Body of pancreas (tissue), 4 donors: Measurements from ENCODE around the gene PKLR.

ENCODE experiments used
- CTCF ChIP-seq, 7 experiments: fragments of 450-650 bp in 4 of 7; fragments of 200-600 bp in 3 of 7; sonication (generic) in 3 of 7; IDR thresholded peaks; one replicate each; pipeline ENCODE4 v1.5.1; 2016 to 2019; ENCODE audit warnings: antibody characterized with exemption in 7 of 7
- POLR2A ChIP-seq, 3 donors: fragments of 450-650 bp; IDR thresholded peaks; one replicate each; pipeline ENCODE4 v1.6.1; 2016; ENCODE audit warnings: antibody characterized with exemption in 3 of 3, mild to moderate bottlenecking in 2 of 3

GRCh38 chr1:155307247-155307740, 6.1 kb upstream of the PKLR start:
- TF ChIP-seq CTCF (IDR thresholded peaks at IDR 0.05) (peak in 2 of 7 experiments; percentile 11 to 15), POLR2A (IDR thresholded peaks at IDR 0.05) (no peak)
